NCI-H128 (cell line): ENCODE data around the gene MYT1.

Experiments used
- DNase-seq: peaks from one replicate; lab custom pipeline; 2025; ENCODE audit not compliant: unreplicated experiment; lab: John Stamatoyannopoulos, UW

Gene MYT1

DNA sequence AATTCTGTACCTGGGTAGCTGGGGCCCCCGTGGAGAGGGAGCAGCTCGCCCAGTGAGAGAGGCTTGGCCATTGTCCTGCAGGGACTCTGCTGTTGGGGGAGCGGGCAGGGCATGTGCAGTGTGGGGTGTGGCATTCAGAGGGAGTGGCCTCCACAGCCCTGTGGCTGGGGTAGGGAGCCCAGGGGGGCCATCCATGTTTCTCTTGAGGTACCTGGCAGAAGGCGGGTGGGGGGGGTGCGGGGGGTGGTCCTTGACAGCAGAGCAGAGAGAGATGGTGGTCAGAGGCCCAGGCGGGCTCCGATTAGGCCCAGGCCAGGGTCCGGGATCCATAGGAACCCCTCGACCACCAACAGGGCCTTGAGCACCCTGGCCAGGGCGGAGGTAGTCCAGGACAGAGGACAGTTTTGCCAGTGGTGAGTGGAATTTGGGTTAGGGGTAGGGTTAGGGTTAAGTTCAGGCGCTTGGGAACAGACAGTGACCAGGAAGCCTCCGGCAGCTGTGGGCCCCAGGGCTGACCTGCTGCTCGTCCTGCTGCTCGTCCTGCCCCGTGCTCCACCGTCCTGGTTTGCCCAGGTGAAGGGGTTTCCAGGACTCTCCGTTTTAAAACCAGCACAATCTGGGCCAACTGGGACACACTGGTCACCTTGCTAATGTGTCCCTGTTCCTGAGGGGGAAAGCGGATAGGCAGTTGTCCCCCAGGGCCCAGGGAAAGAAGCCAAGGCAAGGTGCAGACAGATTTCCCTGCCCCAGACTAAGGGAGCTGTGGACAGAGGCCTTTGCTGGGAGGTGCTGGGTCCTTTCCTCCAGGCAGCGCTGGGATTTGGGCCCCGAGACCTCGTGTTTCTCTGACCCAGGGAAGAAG, 24.8 kb upstream of the MYT1 start:
- DNase-seq = no peak

DNA sequence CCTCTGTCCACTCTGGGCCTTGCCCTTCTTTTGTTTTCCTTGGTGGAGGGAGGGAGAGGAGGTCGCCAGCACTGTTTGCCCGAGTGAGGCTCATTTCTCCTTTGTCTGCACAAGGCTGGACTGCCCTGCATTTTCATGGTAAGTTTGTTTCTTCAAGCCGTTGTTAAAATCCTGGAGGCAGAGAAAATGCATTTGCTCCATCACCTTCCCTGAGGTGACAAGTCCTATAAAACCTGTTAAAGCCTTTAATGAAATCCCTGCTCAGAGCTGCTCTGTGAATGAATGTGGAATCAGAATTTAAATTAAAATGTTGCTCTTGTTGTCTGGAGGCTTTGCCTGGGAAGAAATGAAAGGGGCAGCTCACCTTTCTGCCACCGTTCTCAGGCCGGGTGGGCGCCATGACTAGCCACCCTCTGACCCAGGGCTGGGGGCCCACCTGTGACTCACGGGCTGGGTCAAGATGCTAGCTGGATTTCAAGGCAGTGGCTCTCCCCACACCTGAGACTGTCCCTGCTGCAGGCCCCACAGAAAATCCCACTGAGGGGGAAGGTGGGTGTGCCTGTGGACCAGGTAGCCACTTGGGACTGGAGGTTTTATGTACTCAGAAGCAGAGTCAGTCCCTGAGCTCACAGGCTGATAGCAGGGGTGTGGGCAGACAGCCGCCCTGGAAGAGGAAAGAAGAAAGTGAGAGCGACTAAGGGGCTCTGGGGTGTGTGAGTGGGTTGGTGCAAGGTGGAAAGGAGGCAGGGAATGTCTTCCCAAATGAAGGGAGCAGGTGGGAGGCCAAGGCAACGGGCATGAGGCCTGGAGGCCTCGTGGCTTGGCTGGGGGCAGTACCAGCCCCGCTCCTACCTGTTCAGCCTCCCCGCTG, 24.0 kb upstream of the MYT1 start:
- DNase-seq = no peak

DNA sequence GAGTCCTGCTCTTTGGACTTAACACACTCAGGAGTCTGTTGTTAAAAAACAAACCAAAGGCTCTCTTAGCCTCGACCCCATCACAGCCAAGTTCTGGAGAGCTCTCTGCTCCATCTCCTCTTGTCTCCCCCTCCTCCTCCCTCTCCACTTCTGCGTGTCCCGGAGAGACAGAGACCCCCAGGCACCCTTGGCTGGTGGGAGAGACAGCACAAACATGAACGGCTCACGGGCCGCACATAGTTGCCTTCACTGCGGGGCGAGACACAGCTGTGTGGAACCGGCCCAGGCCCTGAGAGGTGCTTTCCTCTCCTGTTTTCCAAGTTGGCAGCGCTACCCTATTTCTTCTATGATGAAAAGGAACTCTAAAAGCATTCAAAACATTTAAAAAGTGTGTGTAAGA, 23.3 kb upstream of the MYT1 start:
- no peak for DNase-seq

DNA sequence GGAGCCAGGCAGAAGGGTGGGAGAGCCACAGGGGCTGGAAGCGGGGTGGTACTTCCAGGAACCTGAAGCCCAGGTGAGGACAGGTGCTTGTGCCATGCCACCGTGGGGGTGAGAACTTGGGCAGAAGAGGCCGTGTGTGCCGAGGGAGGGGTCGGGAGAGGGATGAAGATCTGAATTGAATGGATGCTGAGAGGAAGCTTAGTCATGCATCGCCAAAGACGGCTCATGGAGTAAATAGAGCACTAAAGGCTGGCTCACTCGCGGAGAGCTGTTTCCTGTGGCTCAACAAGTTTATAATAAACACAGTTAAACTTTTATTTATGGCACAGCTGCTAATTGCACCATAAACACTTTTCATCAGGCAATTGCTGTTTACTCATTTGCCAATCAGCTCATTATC, 21.7 kb upstream of the MYT1 start:
- DNase-seq = peak; percentile 50

DNA sequence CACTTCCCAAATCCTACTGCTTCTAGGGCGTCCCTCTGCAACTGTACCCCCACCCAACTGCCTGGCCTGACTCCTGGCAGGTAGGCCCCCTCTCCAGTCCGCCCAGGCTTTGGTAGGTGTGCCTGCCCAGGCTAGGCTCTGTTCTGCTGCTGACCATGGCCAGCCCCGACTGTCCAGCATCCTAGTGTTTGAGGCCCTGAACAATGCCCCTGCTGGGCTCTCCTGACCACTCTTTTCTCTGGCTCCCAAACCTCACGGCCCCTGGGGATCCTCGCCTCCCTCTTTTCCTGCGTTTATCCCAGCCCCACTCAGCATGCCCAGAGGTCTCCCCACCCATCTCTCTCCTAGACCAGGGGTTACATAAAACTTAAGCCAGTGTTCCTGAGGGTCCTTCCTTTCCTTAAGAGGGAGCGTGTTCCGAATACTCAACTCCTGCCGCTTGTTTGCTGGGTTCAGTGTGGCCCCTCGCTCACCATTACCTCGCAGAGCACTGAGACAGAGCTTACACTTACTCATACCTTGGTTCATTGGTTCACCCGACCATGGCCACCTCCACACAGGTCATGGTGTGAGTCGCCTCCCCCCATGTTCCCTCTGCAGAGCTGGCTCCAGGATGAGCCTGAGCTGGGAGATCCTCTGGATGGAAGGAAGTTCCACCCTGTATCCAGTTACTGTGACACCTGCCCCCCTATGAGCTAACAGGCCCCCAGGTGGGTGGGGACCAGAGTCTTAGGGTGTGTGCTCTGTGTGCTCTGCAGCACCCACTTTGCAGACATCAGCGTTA, 21.0 kb upstream of the MYT1 start:
- no peak for DNase-seq

DNA sequence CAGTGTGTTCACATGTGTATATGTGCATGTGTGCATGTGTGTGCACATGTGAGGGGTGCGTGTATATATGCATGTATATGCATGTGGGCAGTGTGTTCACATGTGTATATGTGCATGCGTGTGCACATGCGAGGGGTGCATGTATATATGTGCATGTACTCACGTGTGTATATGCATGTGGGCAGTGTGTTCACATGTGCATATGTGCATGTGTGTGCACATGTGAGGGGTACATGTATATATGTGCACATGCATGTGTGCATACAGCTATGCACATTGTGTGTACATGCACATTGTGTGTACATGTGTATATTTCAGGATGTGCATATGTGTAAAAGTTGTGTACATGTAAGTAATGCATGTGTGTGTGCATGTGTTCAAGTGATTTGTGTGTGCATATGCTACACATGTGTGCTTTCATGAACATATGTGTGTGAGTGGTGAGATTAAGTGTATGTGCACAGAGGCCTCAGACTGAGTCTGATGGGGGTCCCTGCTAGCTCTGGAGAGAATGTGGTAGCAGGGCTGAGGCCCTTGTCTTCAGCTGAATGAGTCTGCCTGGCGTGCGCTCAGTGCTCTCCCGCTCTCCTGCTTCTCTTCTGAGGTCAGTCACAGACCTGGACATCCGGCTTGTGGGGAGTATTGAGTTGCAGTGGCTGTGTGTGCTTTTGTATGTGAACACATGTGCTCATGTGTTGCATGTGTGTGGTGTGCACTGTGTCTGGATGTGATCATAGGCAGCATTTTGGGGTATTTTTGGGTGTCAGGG, 19.9 kb upstream of the MYT1 start:
- DNase-seq = no peak

DNA sequence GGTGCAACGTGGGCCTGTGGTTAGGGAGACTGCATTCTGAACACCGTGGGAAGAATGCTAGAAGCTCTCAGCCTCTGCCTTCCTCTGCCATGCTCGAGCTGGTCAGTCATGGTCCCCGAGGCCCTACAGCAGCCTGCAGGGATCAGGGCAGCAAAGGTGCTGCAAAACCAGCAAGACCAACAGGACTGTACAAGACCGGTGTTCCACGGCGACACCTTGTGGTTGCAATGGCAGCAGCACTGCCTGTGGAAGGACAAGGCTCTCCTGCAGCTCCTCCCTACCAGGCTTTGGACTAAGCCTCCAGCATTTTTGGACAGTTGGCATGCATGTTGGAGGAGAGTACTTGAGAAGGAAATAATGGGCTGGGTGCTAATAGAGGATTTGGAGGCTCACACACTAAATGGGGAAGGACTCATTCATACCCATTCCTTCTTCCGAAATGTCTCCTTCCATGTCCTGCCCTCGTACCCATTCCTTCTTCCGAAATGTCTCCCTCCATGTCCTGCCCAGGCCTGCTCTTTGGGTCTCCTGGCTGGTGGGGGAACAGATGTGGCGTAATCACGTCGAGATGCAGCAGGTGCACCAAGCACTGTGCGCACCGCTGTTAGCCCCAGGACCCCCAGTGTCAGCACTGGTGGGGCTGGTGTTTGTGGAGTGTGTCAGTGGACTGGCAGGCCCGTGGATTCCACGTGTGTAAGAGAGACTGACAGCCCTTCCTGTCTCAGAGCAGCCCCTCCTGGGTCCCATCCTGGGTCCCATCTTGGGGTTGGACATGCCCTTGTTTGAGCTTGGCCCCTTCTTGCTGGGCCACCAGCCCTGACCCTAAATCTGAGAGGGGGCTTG, 18.6 kb upstream of the MYT1 start:
- no peak for DNase-seq

DNA sequence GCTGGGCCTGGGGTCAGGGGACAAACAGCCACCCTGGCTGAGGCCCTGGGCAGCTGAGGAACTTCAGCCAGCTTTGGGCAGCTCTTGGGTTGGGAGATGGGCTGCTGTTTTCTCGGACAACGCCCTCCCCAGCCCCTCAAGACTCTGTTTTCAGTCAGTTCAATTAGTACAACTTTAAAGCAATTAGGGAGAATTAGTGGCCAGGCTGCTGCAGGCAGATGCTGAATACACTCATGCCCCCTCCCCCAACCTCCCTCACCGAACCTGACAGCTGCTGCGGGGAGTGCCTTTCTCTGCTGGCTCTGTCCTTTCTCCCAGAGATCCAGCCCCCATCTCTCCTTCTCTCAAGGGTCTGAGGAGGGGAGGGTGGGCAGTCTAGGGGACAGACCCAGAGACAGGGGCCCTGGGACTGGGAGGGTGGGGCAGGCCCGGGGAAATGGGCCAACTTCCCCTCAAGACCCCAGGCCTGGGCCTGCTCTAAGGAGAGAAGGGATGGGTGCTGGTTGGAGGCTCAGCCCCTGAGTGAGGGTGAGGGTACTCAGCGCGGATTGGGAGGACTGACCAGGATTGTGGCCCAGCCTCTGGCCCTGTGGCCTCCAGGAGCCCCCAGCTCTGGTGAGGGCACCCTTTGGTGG, 17.8 kb upstream of the MYT1 start:
- DNase-seq = no peak

DNA sequence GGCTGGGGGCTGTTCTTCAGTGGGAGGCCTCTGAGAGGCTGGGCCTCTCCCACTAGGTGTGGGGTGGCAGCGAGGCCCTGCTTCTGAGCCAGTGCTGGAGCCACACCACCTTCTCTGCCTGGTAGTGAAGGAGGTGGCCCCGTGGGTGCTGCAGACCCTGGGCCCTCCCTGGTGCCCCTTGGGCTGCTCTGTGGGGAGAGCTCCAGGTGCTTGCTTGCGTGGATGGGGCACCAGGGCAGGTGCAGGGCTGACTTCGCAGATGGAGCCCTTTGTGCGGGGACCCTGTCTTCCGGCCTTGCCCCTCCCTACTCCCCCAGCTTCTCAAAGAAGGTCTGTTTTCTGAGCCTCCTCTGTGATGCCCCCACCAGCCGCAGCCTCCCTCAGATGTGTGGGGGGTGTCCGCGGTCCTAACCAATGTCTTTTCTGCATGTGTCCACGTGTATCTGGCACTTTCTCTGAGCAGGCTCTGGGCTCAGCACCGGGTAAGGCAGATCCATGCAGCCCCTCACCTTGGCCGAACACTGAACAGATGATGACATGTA, 17.2 kb upstream of the MYT1 start:
- no peak for DNase-seq

DNA sequence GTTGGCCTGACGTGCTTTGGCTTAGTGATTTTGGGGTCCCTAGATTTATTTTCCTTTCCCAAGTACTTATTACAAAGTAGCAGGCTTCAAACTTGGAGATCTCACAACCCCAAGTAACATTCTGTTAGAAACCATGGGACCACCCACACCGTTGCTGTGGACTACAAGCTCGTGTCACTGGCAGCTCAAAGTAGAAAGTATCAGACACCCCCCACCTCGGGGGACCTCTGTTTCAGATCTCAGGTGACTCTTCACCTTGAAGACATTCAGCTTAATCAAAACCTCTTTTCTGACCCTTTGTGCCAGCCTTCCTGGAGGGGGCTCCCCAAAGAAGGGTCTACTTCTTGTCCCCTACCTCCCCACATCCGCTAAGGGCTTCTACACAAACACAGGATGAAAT, 15.7 kb upstream of the MYT1 start:
- no peak for DNase-seq

DNA sequence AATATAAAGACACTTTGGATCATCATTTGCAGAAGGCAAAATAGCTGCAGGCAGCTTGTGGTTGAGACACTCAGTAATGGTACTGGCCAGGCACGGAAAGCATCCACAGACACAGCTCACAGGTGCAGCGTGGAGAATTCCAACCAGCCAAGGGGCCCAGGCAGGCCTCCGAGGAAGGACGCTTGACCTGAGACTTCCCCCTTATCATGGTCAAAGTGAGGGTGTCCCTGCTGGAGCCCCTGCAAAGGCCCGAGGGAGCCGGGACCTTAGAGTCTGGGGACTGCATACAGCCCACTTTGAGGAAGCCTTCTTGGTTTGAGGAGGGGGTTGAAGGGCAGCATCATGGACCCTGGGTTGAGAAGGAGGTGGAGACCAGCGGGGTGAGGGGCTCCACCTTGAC, 15.1 kb upstream of the MYT1 start:
- DNase-seq = no peak

DNA sequence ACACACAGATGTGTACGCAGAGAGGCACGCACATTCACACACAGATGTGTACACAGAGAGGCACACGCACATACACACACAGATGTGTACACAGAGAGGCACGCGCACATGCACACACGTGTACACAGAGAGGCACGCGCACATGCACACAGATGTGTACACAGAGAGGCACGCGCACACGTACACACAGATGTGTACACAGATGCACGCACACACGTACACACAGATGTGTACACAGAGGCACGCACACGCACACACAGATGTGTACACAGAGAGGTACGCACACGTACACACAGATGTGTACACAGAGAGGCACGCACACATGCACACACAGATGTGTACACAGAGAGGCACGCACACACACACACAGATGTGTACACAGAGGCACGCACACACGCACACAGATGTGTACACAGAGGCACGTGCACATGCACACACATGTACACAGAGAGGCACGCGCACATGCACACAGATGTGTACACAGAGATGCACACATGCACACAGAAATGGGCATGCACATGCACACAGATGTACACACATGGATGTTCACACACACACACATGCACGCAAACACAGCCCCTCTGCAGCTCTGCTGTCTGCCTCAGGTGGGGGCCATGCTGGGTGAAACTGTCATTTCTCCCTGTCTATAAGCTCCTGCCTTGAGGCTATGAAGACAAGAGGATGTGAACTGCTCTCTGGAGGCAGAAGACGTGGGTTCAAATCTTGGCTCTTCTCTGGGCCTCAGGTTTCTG, 14.3 kb upstream of the MYT1 start:
- no peak for DNase-seq

DNA sequence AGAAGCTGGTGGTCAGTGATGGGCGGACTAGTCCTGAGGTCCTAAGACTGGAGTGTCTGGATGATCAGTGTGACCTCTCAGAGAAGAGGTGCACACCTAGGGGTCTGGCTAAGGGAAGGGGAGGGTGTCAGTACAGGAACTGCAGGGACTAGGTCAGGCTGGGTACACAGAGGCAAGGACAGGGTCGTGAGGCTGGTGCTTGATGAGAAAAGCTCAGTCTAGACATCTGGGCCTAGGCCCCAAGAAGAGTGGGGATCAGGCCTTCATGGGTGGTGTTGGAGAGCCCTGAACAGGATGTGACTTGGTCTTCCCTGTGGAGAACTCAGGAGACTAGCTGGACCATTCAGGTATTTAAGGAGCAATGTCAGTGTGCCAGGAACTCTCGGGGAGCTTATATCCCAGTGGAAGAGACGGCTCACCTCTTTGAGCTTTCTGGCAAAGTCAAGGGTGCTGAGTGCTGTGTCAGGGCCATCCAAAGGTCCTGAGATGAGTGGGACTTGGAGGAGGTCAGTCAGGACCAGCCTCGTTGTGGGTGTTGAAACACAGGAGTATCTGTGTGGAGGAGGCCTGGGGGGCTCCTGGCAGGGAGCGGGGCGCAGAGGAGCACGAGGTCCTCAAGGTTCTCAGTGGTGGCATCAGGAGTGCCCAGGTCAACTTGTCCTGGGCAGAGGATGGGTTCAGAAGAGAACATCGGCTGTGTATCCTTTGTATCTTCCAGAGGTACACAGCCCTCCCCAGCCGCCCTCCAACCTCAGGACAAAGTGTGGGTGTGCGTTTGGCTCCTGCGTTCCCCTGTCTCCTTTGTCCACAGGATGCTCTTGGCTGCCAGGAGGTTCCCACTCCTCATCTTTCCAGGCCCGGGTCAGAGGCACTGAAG, 13.3 kb upstream of the MYT1 start:
- DNase-seq = no peak

DNA sequence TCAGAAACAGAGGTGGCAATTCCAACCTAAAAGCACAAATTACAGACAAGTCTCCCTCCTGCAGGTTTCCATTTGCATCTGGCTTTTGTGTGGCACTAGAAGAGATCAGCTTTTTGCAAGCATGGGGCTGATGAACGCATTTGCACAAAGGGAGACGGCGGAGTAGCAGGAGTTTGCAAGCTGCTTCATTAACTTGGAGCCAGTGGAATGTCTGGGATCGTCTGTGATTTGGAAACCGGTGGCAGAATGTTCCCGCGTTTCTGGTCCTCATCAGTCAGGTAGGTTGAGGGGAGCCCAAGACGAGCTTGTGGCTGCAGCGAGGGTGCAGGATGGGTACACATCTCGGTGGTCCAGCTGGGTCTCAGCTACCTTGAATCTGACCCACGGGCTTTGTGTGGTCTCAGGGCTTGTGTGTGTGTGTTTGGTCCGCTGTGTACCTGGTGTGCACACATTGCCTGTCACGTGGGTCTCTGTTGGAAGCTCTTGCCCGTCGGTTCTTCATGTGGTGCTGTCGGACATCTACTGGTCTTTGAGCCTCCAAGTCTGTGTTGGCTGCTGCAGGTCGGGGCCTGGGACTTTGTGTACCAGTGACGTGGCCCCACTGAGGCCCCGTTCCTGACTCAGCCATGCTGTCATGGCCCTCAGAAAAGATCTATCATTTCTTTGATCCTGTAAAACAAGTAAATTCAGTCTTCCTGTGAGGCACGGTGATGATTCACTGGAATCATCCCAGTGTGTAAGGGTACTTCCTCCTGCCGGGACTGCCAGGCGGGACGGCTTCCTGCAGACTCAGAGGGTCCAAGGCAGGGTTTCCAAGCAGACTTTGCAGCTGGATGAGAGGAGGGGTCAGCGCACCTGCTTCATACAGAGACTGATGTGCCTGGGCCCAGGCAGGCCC, 12.4 kb upstream of the MYT1 start:
- no peak for DNase-seq

DNA sequence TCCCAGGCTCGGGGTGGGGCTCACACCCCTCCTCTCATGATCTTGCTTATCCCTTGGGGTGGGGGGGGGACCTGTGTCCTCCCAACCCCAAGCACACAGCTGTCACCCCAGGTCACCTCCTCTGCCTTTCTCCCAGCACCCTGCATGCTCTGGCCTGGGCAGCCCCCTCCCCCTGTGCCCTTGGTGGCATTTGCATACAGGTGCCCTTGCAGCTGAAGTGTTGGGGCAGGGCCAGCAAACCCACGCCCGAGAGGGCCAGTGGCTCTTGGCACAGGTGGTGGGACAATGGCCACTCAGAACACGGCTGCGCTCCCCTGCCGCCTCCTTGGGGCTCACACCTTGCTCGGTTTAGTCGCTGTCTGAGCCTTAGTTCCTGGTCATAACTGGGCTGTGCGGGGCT, 11.3 kb upstream of the MYT1 start:
- peak; percentile 72 for DNase-seq

DNA sequence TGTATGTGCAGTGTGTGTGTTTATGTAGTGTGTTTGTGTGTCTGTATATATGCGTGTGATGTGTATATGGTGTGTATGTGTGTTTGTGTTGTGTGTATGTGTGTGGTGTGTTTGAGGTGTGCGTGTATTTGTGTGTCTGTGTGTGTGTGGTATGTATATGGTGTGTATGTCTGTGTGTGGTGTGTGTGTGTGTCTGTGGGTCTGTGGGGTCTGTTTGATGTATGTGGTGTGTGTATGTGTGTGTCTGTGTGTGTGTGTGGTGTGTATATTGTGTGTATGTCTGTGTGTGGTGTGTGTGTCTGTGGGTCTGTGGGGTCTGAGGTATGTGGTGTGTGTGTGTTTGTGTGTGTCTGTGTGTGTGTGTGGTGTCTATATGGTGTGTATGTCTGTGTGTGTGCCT, 10.8 kb upstream of the MYT1 start:
- DNase-seq = no peak
